ENCODE measurements around the gene CD69.

The CD69 gene

GRCh38 chr12:9779209-9779608 is 18.5 kb upstream of the CD69 start:
- no peak for DNase-seq

- DNase-seq: no peak
Measured at GRCh38 chr12:9776781-9777180, 16.1 kb upstream of the CD69 start.

DNA sequence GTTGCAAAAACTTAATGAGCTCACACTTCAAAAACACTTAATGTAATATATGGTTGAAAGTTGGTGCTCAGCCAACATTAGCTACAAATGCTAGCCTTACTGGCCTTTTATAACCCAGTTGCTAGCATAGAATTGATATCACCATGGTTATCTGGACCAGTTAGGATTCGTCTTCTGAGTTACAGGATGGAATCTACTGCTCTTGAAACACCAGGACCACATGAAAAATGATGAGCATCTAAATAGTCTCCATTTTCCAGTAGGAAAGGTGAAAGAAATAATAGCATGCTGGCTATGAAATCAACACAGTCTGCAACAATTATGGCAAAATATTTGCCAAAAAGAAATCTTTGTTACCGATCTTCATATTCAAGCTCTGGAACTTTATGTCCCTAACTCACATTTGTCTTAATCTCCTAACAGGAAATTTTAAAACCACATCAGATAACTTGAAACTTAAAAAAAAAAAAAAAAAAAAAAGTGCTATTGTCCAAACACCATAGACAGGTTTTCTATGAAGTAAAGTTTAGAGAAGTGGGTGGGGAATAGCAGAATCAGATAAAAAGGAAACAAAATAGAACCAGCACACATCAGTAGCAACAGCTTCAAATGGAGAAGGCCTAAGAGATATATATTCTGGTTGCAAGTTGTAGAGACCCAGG is 12.6 kb upstream of the CD69 start:
- no peak for DNase-seq

DNA sequence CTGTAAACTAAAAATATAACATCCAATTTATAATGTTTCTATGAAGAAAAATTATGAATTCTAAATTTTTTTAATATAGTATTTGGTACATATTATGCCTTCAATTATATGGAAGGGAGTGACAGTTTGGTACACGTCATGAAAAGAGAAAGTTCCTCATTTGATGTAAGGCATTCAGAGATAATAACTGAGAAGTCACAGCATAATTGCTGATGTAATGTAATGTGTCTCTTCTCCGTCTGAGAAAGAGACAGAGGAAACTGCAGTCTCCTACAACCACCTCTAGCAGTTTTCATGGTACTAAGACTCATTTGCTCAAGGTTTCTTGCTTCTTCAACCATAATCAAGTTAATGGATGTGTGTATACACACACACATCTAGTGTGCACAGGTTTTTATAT is 2.3 kb upstream of the CD69 start:
- DNase-seq: no peak

- no peak for DNase-seq
Measured at GRCh38 chr12:9762369-9762768, 1.7 kb upstream of the CD69 start.

- DNase-seq: no peak
Measured at GRCh38 chr12:9761419-9761781, 699 bp upstream of the CD69 start.

DNA sequence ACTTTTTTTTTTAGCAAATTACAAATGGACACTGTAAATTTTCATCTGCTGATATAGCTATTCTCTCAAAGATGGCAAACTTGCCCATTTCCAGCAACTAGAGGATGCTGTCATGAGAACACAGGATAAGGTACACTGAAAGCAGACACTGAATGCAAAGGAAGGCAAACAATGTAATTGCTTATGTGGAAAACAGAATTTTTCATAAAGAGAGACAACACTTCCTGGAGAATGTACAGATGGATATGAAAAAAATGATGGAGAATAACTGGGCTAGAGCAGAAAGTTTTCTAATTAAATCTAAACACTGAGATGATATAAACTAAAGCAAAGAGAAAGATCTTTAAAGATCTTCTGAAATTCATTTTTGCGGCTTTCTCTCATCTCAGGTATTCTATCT is 581 bp downstream of the CD69 start:
- DNase-seq: no peak

- no peak for DNase-seq
Measured at GRCh38 chr12:9759694-9760093, 1.0 kb downstream of the CD69 start.

- no peak for DNase-seq
Measured at GRCh38 chr12:9758119-9758518, 2.6 kb downstream of the CD69 start.

DNA sequence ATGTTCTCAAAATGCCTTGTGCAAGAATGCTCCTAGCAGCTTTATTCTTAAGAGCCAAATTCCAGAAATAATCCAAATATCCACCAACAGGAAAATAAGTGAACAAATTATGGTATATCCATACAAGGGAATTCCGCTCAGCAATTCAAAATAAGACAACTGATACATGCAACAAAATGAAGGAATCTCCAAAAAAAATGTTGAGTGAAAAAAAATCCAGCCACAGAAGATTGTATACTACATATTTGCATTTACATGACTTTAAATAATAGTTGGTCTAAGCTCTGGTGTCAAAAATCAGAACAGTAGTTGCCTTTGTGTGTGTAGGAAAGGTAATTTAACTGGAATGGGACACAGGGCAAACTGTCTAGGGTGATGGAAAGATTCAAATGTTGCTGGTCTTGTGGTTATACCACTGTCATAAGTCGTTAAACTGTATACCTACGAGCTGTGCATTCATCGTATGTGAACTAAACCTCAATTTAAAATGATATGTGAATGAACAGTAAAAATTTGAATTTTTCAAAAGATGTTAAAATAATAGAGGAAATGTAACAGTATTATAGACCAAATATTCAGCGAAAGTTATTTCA is 3.2 kb downstream of the CD69 start:
- DNase-seq: no peak

- no peak for DNase-seq
Measured at GRCh38 chr12:9756706-9757105, 4.0 kb downstream of the CD69 start.

GRCh38 chr12:9756170-9756569 is 4.5 kb downstream of the CD69 start:
- no peak for DNase-seq

- no peak for DNase-seq
Measured at GRCh38 chr12:9755567-9755966, 5.1 kb downstream of the CD69 start.

GRCh38 chr12:9755035-9755434 is 5.7 kb downstream of the CD69 start:
- no peak for DNase-seq

GRCh38 chr12:9754099-9754927 is 6.4 kb downstream of the CD69 start:
- DNase-seq: no peak

- DNase-seq: no peak
Measured at GRCh38 chr12:9753498-9753897, 7.2 kb downstream of the CD69 start.

- DNase-seq: no peak
Measured at GRCh38 chr12:9753073-9753472, 7.6 kb downstream of the CD69 start.

- DNase-seq: no peak
Measured at GRCh38 chr12:9752145-9752933, 8.4 kb downstream of the CD69 start.

- DNase-seq: no peak
Measured at GRCh38 chr12:9751204-9752144, 9.2 kb downstream of the CD69 start.

DNA sequence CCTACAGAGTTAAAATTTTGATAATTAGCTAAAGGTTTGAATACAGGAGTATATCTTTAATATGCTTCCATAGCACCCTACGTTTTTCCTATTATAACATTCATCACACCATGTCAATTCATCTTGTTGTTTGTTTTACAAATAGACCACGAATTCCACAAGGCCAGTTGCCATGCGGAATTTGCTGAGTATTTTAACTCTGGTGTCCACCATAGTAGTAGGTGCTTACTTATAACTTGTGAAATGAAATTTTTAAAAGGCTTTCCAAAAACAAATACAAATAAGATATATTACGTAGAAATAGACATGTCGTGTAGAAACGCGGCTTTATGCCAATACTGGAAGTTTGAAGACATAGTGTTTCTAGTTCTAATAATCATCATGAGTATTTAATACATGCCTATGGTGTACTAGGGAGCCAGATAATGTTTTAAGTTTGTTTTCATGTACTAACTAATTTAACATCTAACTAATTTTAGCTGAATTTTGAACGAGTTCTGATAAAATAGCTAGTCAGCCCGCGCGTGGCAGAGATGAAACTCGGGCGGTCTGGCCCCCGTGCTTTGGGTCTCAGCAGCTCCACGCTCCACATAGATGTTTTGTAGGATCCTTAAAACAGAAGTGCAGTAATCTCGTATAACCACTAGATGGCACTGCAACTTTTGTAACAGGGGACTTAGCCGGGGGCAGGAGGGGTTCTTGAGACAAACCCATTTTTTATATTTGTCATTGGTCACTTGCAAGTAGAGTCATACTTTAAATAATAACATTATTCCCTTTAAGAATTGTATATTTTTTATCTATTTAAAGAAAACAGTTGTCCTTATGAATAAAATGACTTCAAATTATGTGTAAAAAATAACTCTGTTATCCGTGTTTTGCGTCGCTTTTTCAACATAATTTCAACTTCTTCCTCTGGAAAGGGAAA is 10.2 kb downstream of the CD69 start:
- DNase-seq: peak; percentile 56

GRCh38 chr12:9749640-9750039 is 11.1 kb downstream of the CD69 start:
- DNase-seq: no peak
